Esophagus squamous epithelium (tissue), 5 donors: Measurements from ENCODE around the gene NT5C1A. TPM values are rescaled to one million over a fixed set of nuclear protein-coding genes. Genes with fewer than 3 reads are reported as not detected.

Source experiments
- DNase-seq: peaks from one replicate; lab custom pipeline; 2025; lab: John Stamatoyannopoulos, UW
- H3K27ac ChIP-seq, 4 donors: fragments of 200-600 bp; sonication (generic); one replicate each; pipeline ENCODE4 v1.5.1; 2016 to 2019; ENCODE audit warnings: mild to moderate bottlenecking in 1 of 4
- H3K27me3 ChIP-seq, 4 donors: fragments of 200-600 bp; sonication (generic); 1 replicate in 3 of 4; 2 replicates in 1 of 4; pipeline versions ENCODE4 v1.5.1 to v1.6.0; 2017 to 2021; ENCODE audit warnings: antibody characterized with exemption in 1 of 4
- H3K36me3 ChIP-seq, 3 donors: fragments of 200-600 bp; sonication (generic); one replicate each; pipeline ENCODE4 v1.5.1; 2016 to 2019
- H3K4me1 ChIP-seq, 3 donors: fragments of 200-600 bp; sonication (generic); one replicate each; pipeline ENCODE4 v1.5.1; 2017 to 2019
- H3K4me3 ChIP-seq, 4 donors: fragments of 200-600 bp; sonication (generic); 1 replicate in 3 of 4; 2 replicates in 1 of 4; pipeline ENCODE4 v1.5.1; 2016 to 2019; ENCODE audit warnings: mild to moderate bottlenecking in 2 of 4, moderate library complexity in 1 of 4
- H3K9me3 ChIP-seq, 3 donors: fragments of 200-600 bp; sonication (generic); one replicate each; pipeline ENCODE4 v1.5.1; 2016 to 2019
- CTCF ChIP-seq, 6 experiments: fragments of 450-650 bp in 4 of 6; fragments of 200-600 bp in 2 of 6; sonication (generic) in 2 of 6; IDR thresholded peaks; one replicate each; pipeline ENCODE4 v1.5.1; 2016 to 2019; ENCODE audit warnings: antibody characterized with exemption in 6 of 6, mild to moderate bottlenecking in 4 of 6, moderate library complexity in 4 of 6
- POLR2A ChIP-seq, 4 donors: fragments of 450-650 bp; IDR thresholded peaks; one replicate each; pipeline ENCODE4 v1.6.1; 2017; ENCODE audit warnings: antibody characterized with exemption in 4 of 4, mild to moderate bottlenecking in 4 of 4, moderate library complexity in 3 of 4
- WGBS, 2 donors: methylation state at CpG; one replicate each; pipeline ENCODE4 v1.1.5; 2018; 5-methylcytosine and 5-hydroxymethylcytosine counted together
- intact Hi-C: fragments of 100-400 bp; cut with DNase I; formaldehyde crosslinking; loops from one replicate; pipeline ENCODE4 v1.15.0; 2022
- total RNA-seq, 4 donors: library from RNA; depleted of rRNA; stranded (reverse); fragments of >200 nt; gene quantifications; one replicate each; pipeline ENCODE4 v1.1.0, GENCODE V29; 2016
- donor health status: DM: yes; HTN: yes; CAD: no.

Gene NT5C1A
- total RNA-seq, 4 donors from 2014 or later = not detected

GRCh38 chr1:39631361-39632322 is 40.3 kb downstream of the NT5C1A start:
- H3K9me3 ChIP-seq = no peaks in the 10 kb centered on the region
- peak overlapping the region in 1 of 4 donors; percentile 52 for H3K27ac ChIP-seq
- no peak for DNase-seq
- TF ChIP-seq CTCF (IDR thresholded peaks at IDR 0.05) (no peak), POLR2A (IDR thresholded peaks at IDR 0.05) (no peak)
- WGBS, 2 donors = 72 to 79% methylated on average over 11 to 12 of the region's 16 CpGs
- peaks cover under 1 to 12% (median 5%) of the 10 kb centered on the region in 3 donors for H3K4me1 ChIP-seq
- no peaks in the 10 kb centered on the region for H3K36me3 ChIP-seq
- H3K4me3 ChIP-seq = no peak overlapping the region
- intact Hi-C loops = no loop called here
- H3K27me3 ChIP-seq = peaks cover 0 to 59% (median 0%) of the 10 kb centered on the region in 4 donors

- no peak for DNase-seq
Measured at GRCh38 chr1:39628807-39629350, 43.0 kb downstream of the NT5C1A start.

GRCh38 chr1:39626646-39627045 is 45.3 kb downstream of the NT5C1A start:
- no peak for DNase-seq
- no peak overlapping the region for H3K4me3 ChIP-seq

More at GRCh38 chr1:39628807-39629350, 43.0 kb downstream of the NT5C1A start:
- intact Hi-C loops = no loop called here
- Histone ChIP-seq H3K36me3 (no peaks in the 10 kb centered on the region), H3K4me1 (peaks cover 5 to 36% (median 14%) of the 10 kb centered on the region in 3 donors), H3K27ac (no peak overlapping the region), H3K27me3 (peaks cover 0 to 51% (median 0%) of the 10 kb centered on the region in 4 donors), H3K9me3 (no peaks in the 10 kb centered on the region), H3K4me3 (no peak overlapping the region)
- WGBS, 2 donors = 87 to 98% methylated on average over 11 of the region's 11 CpGs
- no peak for TF ChIP-seq CTCF (IDR thresholded peaks at IDR 0.05)
- TF ChIP-seq POLR2A (IDR thresholded peaks at IDR 0.05) = no peak

GRCh38 chr1:39625462-39626273 is 46.2 kb downstream of the NT5C1A start:
- H3K27me3 ChIP-seq = peaks cover 0 to 30% (median 0%) of the 10 kb centered on the region in 4 donors
- TF ChIP-seq POLR2A (IDR thresholded peaks at IDR 0.05) (no peak), CTCF (IDR thresholded peaks at IDR 0.05) (no peak)
- intact Hi-C loops = no loop called here
- H3K9me3 ChIP-seq = no peaks in the 10 kb centered on the region
- H3K36me3 ChIP-seq = no peaks in the 10 kb centered on the region
- DNase-seq = no peak
- H3K4me1 ChIP-seq = peaks cover 0 to 33% (median 14%) of the 10 kb centered on the region in 3 donors
- WGBS, 2 donors = 53 to 60% methylated on average over 1 to 5 of the region's 11 CpGs
- H3K27ac ChIP-seq = peak overlapping the region in 3 of 4 donors; percentile 49 to 63 (median 61)
- no peak overlapping the region for H3K4me3 ChIP-seq

More at GRCh38 chr1:39626646-39627045, 45.3 kb downstream of the NT5C1A start:
- peaks cover 0 to 33% (median 0%) of the 10 kb centered on the region in 4 donors for H3K27me3 ChIP-seq
- peak overlapping the region in 3 of 4 donors; percentile 49 to 61 (median 57) for H3K27ac ChIP-seq
- WGBS, 2 donors = 82 to 83% methylated on average over 10 of the region's 16 CpGs
- H3K4me1 ChIP-seq = peaks cover 0 to 33% (median 14%) of the 10 kb centered on the region in 3 donors
- intact Hi-C loops = no loop called here
- H3K36me3 ChIP-seq = no peaks in the 10 kb centered on the region
- H3K9me3 ChIP-seq = no peaks in the 10 kb centered on the region
- TF ChIP-seq CTCF (IDR thresholded peaks at IDR 0.05) = no peak
- no peak for TF ChIP-seq POLR2A (IDR thresholded peaks at IDR 0.05)
